NCI-H2171 treated with DMSO at 0.1 percent for 48 hours (cell line): ENCODE results near the gene ROPN1L.

Experiments
- DNase-seq: peaks from one replicate; lab custom pipeline; 2025; lab: John Stamatoyannopoulos, UW

Gene ROPN1L

GRCh38 chr5:10431415-10431814 lies 10.3 kb upstream of the ROPN1L start:
- DNase-seq: peak; percentile 11

GRCh38 chr5:10432059-10433008 lies 9.3 kb upstream of the ROPN1L start:
- peak; percentile 86 for DNase-seq

GRCh38 chr5:10434392-10434791 lies 7.3 kb upstream of the ROPN1L start:
- no peak for DNase-seq

GRCh38 chr5:10438301-10438700 lies 3.4 kb upstream of the ROPN1L start:
- DNase-seq: no peak

DNA sequence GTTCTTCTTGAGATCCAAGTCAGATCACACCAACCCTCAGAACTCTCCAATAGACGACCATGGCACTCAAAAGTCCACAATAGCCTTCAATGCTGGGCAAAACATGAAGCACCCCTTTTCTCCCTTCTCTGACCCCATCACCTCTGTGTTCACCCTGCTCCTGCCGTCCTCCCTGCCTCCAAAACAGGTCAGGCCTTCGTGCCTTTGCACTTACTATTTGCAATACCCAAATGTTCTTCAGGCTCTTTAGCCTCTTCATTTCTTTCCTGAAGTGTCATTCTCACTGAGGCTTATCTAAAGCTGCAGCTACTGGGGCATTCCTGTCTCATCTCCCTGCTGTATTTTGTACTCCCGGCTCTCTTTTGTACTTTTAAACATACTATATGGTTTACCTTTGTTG lies 2.0 kb upstream of the ROPN1L start:
- DNase-seq: no peak

DNA sequence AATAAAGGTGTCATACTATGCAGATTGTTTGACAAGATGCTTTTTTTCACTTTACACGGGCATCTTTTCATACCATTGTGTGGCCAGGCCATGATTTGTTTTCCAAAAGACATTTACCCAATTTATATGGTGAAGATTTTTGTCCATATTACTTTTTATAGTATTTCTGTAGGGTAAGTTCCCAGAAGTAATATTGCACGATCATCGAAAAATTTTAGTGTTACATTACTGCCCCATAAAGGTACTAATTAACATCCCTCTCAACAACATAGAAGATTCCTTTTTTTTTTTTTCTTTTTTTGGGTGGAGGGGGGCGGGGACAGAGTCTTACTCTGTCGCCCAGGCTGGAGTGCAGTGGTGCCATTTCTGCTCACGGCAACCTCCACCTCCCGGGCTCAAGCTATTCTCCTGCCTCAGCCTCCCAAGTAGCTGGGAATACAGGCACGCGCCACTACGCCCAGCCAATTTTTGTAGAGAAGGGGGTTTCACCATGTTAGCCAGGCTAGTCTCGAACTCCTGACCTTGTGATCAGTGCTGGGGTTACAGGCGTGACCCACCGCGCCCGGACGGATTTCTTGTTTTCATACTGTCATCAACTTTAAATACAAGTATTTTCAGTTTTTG lies 1.2 kb upstream of the ROPN1L start:
- DNase-seq: no peak

- no peak for DNase-seq
Observed at GRCh38 chr5:10441992-10442435, 335 bp downstream of the ROPN1L start.

DNA sequence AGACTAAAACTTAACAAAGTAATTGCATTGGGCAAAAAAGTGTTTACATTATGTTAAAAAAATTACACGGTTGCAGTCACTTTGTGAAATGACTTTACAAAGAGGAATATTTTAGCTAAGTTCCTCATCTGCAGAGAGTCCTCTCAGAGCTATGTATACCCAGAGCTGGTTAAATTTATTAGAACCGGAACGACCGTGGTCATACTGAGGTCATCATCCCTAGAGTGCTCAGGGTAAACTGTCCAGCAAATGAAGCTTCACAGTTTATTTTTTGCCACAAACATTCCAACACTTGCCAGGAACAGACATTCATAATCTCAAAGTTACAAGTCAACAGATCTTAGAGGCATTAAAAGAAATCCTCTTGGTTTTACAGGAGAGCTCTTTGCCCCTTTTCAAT lies 897 bp downstream of the ROPN1L start:
- DNase-seq: no peak

DNA sequence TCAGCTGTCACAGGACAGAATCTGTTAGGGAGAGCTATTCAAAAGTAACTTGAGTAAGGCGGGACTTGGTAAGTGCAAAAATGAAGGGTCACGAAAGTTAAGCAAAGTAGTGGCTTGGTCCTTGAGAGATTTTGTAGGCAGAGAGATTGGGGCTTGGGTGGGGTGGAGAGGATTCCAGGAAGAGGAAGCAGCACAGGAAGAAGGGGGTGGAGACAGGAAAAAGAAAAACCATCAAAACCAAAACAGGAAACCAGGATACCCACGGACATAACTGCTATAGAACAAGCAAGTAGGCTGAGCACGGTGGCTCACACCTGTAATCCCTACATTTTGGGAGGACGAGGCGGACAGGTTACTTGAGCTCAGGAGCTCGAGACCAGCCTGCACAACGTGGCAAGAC lies 3.7 kb downstream of the ROPN1L start:
- no peak for DNase-seq

GRCh38 chr5:10446490-10446889 lies 4.8 kb downstream of the ROPN1L start:
- DNase-seq: no peak

GRCh38 chr5:10447041-10447440 lies 5.4 kb downstream of the ROPN1L start:
- DNase-seq: no peak

GRCh38 chr5:10448754-10449360 lies 7.2 kb downstream of the ROPN1L start:
- no peak for DNase-seq

- DNase-seq: no peak
Observed at GRCh38 chr5:10451137-10451824, 9.6 kb downstream of the ROPN1L start.

GRCh38 chr5:10452768-10453331 lies 11.2 kb downstream of the ROPN1L start:
- peak; percentile 90 for DNase-seq

- no peak for DNase-seq
Observed at GRCh38 chr5:10453545-10453944, 11.9 kb downstream of the ROPN1L start.

DNA sequence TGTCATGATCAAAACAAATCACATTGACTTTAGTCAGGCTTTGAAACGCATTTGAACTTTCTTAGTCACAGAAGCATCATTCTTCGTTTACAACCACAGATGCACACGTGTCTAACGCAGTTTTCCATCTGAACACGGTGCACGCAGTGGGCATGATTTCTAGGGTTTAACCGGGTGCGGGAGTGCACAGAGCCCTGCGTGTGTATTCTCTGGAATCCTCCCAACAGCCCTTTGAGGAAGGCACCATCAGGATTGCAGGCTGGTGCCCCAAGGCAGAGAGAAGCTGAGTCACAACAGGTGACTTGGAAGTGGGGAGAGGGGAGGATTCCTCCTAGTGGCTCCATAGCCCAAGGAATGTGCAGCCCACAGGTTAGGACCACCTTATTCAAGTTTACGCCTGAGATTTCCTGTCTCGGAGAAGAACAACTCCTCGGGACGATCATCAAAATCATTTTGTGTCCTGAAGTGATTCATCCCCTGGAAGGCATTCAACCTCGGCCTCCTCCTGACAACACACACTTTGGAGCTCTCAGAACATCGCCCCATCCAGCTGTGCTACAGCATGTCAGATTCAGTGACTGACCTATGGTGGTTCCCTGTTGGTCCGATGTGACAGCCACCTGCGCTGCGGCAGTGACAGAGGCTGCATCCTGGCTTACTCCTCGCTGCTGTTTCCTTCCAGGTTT lies 13.1 kb downstream of the ROPN1L start:
- DNase-seq: no peak

DNA sequence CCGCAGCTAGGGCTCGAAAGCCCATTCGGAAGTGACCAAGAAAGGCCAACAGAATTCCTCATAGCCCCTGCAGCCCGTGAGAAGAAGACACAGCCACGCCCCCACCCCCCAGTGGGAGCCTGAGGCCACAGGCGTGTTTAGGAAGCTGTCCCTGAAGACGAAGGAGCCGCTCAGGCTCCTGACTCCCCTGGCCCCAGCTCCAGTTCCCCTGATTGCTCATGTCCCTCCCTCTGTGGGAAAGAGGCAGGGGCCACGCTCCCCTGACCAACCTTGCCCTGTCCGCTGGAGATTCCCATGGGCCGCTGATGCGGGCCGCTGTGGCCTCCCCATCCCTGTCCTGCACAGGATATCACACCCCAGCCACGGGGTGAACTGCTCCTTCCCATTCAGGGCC lies 13.6 kb downstream of the ROPN1L start:
- no peak for DNase-seq

GRCh38 chr5:10456583-10457420 lies 15.1 kb downstream of the ROPN1L start:
- DNase-seq: no peak

- DNase-seq: peak; percentile 83
Observed at GRCh38 chr5:10457682-10458574, 16.2 kb downstream of the ROPN1L start.
